Mucosa of descending colon (tissue), 3 donors: Measurements from ENCODE around the gene KPNA1. TPM values are rescaled to one million over a fixed set of nuclear protein-coding genes. Genes with fewer than 3 reads are reported as not detected.

Source experiments
- ATAC-seq: fragments of 200-7000 bp; cut with Tn5 transposase; one replicate; pipeline ENCODE4 v1.9.1; 2020; ENCODE audit warnings: mild to moderate bottlenecking, moderate library complexity
- DNase-seq, 3 donors: peaks; one replicate each; pipeline ENCODE4 v3.0.0-alpha.2; 2020
- H3K36me3 ChIP-seq: fragments of 200-600 bp; one replicate; pipeline ENCODE4 v1.8.0; 2021; ENCODE audit warnings: low read depth, mild to moderate bottlenecking
- H3K4me1 ChIP-seq: fragments of 200-600 bp; one replicate; pipeline ENCODE4 v1.8.0; 2021; ENCODE audit warnings: low read depth, mild to moderate bottlenecking
- H3K4me3 ChIP-seq: fragments of 200-600 bp; one replicate; pipeline ENCODE4 v1.8.0; 2021; ENCODE audit warnings: mild to moderate bottlenecking
- H3K9me3 ChIP-seq: fragments of 200-600 bp; one replicate; pipeline ENCODE4 v1.8.0; 2021; ENCODE audit warnings: mild to moderate bottlenecking
- intact Hi-C, 2 donors: fragments of 100-400 bp; cut with DNase I in 1 of 2; cut with micrococcal nuclease in 1 of 2; formaldehyde crosslinking; loops; one replicate each; pipeline versions ENCODE4 v1.11.0 to v1.11.1; 2022; cut with DNase I, micrococcal nuclease
- total RNA-seq, 3 donors: library from RNA; stranded (reverse); fragmentation: NEBNext Ultra II Directional in 2 of 3; extraction: Animal tissue kit (Norgen Biotek cat#: 25700) in 2 of 3; gene quantifications; one replicate each; pipeline versions ENCODE4 v1.2.1 to v1.2.4, GENCODE V29; 2021 to 2023
- TF ChIP-seq, protein P1 (sequence below): fragments of 200-600 bp; IDR thresholded peaks from one replicate; pipeline ENCODE4 v1.8.0; 2022; ENCODE audit warnings: antibody characterized with exemption, mild to moderate bottlenecking
- donor health status: DM: no; HTN: no; CAD: no; lungs with moderate emphysema.
- donor health status: DM: no; HTN: no; CAD: no.
- donor health status: DM: no; HTN: yes; CAD: no.

The KPNA1 gene
- total RNA-seq, 3 donors from 2014 or later, result 43.3 to 80.2 (median 48.8) TPM

GRCh38 chr3:122410111-122410510, 104.6 kb downstream of the KPNA1 start:
- no peak for ATAC-seq
- Histone ChIP-seq H3K4me1 (peaks cover 9% of the 10 kb centered on the region), H3K36me3 (peaks cover 4% of the 10 kb centered on the region), H3K4me3 (no peak overlapping the region), H3K9me3 (no peaks in the 10 kb centered on the region)
- TF ChIP-seq, protein P1, sequence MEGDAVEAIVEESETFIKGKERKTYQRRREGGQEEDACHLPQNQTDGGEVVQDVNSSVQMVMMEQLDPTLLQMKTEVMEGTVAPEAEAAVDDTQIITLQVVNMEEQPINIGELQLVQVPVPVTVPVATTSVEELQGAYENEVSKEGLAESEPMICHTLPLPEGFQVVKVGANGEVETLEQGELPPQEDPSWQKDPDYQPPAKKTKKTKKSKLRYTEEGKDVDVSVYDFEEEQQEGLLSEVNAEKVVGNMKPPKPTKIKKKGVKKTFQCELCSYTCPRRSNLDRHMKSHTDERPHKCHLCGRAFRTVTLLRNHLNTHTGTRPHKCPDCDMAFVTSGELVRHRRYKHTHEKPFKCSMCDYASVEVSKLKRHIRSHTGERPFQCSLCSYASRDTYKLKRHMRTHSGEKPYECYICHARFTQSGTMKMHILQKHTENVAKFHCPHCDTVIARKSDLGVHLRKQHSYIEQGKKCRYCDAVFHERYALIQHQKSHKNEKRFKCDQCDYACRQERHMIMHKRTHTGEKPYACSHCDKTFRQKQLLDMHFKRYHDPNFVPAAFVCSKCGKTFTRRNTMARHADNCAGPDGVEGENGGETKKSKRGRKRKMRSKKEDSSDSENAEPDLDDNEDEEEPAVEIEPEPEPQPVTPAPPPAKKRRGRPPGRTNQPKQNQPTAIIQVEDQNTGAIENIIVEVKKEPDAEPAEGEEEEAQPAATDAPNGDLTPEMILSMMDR, result no peak
- intact Hi-C loops, result no loop called here
- no peak for DNase-seq

GRCh38 chr3:122409446-122409845, 105.3 kb downstream of the KPNA1 start:
- Histone ChIP-seq H3K4me3 (no peak overlapping the region), H3K9me3 (no peaks in the 10 kb centered on the region), H3K4me1 (peaks cover 2% of the 10 kb centered on the region), H3K36me3 (peaks cover 4% of the 10 kb centered on the region)
- DNase-seq (no peak), ATAC-seq (peak; percentile 28)
- intact Hi-C loops, result no loop called here
- TF ChIP-seq, protein P1, result no peak

GRCh38 chr3:122407946-122408345, 106.8 kb downstream of the KPNA1 start:
- Histone ChIP-seq H3K4me1 (no peaks in the 10 kb centered on the region), H3K36me3 (peaks cover 4% of the 10 kb centered on the region), H3K9me3 (no peaks in the 10 kb centered on the region), H3K4me3 (no peak overlapping the region)
- ATAC-seq (no peak), DNase-seq (no peak)
- TF ChIP-seq, protein P1, result no peak
- intact Hi-C loops, result no loop called here

DNA sequence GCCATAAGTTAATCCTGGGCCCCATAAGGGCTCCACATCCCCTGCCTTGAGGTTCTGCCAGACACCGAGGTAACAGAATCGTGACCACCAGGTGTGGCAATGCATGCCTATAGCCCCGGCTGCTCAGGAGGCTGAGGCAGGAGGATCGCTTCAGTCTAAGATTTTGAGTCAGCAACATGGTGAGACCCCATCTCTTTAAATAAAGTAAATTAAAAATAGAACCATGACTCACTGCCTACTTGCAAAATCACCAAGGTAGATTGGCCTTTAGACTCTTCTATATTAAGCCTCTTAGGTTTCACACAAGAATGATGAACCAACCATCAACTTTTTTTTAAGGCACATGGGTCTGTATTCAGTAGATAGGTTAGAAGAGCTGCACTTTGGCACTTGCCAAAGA, 108.5 kb downstream of the KPNA1 start:
- DNase-seq (no peak), ATAC-seq (no peak)
- intact Hi-C loops, result no loop called here
- TF ChIP-seq, protein P1, result no peak
- peaks cover 4% of the 10 kb centered on the region for H3K36me3 ChIP-seq
- H3K4me3 ChIP-seq, result no peak overlapping the region
- H3K9me3 ChIP-seq, result no peaks in the 10 kb centered on the region
- H3K4me1 ChIP-seq, result no peaks in the 10 kb centered on the region

DNA sequence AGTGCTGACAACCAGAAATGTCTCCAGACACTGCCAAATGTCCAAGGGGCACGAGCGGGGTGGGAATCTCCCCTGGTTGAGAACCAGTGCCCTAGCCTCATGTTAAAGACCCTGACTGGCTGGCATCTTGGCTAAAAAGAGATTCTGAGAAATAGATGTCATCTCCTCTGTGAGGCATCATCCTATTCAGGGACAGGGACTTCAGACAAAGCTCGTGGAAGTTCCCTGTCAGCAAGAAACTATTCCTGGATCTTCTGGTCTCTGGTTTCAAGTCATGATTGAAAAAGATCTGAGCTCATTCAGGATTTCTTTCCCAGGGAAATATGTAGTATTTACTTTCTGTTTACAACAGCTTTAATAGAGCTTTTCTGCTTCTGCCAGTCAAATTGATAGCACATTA, 109.7 kb downstream of the KPNA1 start:
- intact Hi-C loops, result no loop called here
- DNase-seq (no peak), ATAC-seq (no peak)
- no peaks in the 10 kb centered on the region for H3K4me1 ChIP-seq
- H3K4me3 ChIP-seq, result no peak overlapping the region
- H3K36me3 ChIP-seq, result peaks cover 4% of the 10 kb centered on the region
- TF ChIP-seq, protein P1, result no peak
- no peaks in the 10 kb centered on the region for H3K9me3 ChIP-seq

GRCh38 chr3:122403489-122403888, 111.2 kb downstream of the KPNA1 start:
- H3K9me3 ChIP-seq, result no peaks in the 10 kb centered on the region
- H3K36me3 ChIP-seq, result peaks cover 4% of the 10 kb centered on the region
- TF ChIP-seq, protein P1, result no peak
- DNase-seq (no peak), ATAC-seq (no peak)
- H3K4me1 ChIP-seq, result no peaks in the 10 kb centered on the region
- no peak overlapping the region for H3K4me3 ChIP-seq
- intact Hi-C loops, result no loop called here
